HG02981 (cell line): Measurements from ENCODE around the gene ANKRD63.

Source experiments
- ATAC-seq: cut with Tn5 transposase; IDR thresholded peaks from one replicate; pipeline ENCODE4 v1.9.1; 2021; ENCODE audit warnings: mild to moderate bottlenecking, moderate library complexity; ENCODE audit not compliant: unreplicated experiment

The ANKRD63 gene

DNA sequence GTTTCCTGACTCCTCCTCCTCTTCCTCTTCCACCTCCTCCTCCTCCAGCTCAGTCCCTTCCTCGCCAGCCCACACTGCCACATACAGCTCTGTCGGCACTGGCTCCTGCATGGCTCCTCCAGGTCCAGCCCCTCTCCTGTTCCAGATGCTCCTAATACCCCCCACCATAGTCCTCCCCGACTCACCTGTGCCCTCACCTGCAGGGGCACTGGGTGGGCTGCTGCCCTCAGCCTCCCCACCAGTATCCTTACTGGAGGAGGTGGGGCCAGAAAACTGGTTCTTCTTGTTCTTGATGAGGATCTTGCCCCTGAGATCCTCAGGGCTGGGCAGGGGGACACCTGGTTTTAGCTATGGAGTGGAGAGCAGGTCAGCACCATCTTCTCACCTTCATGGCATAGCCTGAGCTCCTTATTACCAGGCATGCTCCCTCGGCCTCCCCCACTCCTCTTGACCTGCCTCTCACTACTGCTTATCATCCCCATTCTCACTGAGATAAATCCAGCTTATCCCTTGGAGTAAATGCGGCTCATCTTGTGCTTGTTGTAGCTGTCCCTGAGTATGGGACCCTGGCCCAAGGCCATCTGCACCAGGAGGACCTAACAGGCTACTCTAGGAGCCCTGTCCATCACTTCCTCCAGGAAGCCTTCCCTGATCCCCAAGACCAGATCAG lies 13.8 kb upstream of the ANKRD63 start:
- ATAC-seq, result no peak

DNA sequence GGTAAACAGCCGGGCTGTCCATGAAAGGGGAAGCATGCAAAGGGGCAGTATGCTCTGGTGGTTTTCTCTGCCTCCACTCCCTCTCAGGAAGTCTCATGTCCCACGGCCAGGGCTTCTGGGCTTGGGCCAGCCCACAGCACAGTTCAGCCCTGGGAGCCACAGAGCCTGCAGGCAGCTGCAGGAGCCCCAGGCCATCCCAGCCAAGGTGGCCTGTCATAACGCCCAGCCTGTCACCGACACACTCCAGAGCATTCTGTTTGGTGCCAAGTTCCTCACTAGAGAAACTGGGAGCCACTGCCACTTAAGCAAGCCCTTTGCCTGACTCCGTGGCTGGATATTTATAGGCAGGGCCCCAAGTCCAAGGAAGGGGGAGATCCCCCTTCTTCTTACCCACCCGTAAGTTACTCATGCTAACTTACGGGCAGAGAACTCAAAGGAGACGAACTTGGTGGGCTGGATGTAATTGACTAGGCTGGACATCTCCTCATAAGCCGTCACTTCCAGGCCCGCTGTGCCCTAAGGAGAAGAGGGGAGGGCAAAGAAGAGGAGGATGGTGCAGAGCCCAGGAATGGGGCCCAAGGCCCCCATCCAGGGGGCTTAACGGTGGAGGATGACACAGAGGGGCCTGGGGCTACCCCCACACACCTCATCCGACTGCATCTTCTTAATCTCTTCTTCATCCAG lies 13.2 kb upstream of the ANKRD63 start:
- no peak for ATAC-seq

DNA sequence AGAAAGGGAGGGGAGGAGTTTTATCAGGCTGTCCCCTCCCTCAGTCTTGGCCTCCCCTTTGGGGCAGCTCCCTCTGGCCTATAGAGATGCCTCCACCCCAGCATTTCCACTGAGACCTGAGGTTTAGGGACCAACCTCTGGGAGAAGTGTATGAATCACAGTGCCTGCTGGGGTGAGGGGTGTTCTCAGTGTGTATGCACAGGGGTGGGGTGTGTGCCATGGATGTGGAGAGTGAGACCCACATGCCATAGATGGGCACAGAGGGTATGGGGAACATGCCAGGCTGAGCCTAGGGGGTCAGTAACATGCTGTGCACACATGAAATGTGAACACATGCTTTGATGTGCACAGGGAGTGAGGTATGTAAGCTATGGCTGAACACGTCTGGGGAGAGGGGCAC lies 12.4 kb upstream of the ANKRD63 start:
- ATAC-seq, result no peak

DNA sequence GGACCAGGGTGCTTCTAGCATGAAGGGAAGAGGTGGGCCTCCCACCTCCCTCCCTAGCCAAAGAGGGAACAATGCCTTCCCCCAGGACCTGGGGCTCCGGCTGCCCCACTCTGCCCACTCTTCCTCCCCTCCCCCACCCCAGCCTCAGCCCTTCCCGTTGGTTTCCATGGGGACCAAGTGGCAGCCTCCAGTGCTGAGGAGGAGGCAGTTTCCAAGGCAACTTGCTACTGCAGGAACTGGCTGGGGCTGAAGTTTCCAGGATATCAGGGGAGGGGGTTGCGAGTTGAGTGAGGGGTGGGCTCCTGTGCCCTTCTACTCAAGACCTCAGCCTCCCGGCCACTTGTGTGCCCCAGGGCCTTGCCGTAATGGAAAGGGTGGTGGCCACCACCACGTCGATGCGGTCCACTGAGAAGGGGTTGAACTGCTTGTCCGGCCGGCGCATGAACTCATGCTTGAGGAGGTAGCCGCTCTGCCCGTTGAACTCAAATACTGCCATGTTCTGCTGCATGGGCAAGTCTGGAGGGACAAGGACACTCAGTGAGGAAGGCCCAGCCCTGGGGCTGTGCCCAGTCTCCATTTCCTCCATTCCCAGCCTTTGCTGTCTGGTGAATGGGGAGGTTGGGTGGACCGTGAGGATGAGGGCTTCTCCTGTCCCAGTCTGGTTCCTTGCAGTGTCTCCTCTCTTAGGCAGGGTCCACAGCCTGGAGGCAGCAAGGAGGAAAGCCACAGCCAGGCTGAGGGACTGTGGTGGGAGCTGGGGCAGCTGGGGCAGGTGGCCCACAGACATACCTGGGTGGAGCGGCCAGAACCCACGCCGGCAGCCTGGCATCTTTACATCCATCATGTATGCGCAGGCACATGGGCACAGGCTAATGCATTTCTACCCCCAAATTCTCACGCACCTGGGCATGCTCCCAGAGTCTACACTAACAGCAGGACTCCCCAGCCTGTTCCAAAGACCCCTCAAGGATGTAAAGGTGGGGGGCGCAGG lies 11.3 kb upstream of the ANKRD63 start:
- ATAC-seq, result no peak

DNA sequence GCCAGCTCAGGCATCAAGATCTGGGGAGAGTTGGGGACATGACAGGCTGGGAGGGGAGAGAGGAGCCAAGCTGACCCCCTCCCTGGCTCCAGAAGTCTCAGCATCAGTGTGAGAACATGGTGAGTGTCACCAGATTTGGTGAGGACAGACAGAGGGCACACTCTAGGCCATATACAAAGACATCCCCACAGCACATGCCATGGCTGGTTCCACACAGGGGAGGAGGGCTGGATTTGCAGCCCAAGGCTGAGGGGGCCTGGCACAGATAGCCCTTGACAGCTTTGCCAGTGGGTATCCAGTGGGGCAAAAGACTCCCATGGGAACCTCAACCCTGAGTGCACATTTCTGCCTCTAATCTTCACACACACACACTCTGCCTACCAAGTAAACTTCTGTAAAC lies 10.1 kb upstream of the ANKRD63 start:
- no peak for ATAC-seq

DNA sequence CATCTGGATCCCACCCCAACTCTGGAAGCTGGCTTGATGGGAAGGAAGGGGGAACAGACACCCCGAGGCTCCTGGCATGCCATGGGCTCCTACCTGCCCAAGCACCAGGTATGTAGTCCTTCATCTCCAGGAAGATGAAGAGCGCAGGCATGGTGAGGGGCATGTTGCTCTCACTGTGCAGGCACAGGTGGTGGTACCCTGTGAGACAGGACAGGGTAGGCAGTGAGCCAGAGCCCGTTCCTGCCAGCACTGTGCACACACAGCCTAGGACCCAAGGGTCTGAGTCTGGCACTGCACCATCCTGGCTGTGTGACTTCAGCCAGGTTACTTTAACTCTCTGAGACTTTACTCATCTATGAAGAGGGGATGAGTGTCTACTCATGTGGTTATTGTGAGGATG lies 9.4 kb upstream of the ANKRD63 start:
- ATAC-seq, result no peak

DNA sequence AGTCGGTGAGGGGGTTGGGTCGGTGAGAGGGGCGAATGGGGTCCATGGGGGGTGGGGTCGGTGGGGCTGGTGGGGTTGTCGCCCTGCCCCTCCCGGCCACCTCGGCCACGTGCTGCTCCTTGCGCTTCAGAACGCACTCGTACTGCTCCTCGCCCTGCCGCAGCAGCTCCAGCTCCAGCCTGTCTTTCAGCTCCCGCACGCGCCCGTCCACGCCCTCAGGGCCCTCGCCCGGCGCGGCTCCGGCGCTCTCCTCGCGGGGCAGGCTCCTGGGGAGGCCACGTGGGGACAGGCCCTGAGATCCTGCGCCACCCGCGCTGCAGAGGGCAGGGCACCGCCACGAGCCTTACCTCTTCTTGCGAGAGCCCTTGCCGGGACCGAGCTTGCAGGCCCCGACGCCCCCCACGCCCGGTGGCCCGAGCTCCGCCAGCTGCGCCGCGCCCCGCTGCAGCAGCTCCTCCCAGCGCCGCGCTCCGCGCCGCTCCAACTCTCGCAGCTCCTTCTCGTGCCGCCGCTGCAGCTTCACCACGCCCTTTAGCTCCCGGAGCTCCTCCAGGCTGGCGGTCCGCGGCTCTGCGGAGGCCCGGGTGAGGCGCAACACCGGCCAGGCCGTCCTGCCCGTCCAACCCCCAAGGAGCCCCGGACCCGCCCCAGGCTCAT lies 8.2 kb upstream of the ANKRD63 start:
- ATAC-seq, result no peak

DNA sequence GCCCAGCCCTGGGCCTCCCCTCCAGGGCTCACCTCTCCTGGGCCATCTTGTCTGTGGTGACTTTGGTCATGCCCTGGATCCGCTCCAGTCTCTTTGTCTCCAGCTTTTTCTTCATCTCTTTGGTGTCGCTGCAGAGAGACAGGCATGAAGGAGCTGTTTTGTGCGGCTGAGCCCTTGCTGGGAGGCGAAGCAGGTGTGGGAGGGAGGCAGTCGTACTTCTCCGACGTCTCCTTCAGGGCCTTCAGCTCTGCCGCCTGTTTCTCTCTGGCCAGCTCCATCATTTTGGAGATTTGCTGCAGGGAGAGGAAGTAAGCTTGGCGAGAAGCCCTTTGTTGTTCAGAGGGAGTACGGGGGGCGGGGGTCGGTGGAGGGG lies 7.7 kb upstream of the ANKRD63 start:
- ATAC-seq, result no peak

DNA sequence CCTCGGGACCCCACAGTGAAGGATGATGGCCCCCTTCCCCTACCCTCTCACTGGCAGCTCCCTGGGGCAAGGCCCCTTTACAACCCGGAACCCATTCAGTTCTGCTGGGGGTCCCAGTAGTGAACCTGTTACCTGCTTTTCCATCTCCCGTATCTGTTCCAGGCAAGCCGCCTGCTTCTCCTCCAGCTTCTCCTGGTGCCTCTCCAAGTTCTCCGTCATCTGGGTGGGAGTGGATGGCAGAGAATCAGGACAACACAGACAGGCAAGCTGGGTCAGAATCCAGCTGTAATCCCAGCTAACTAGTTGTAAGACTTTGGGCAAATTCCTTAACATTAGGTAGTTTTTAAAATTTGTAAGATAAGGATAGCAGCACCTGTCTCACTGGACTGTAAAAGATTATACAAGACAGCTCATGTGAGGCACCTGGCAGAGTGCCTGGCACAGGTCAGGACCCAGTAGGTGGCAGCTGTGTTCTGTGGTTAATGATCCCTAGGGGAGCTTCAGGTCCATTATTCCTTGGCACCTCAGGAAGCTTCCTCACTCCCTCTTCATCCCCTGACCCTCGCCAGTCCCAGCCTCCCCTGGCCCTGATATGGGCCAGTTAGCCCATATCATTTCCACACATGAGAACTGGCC lies 6.4 kb upstream of the ANKRD63 start:
- no peak for ATAC-seq

DNA sequence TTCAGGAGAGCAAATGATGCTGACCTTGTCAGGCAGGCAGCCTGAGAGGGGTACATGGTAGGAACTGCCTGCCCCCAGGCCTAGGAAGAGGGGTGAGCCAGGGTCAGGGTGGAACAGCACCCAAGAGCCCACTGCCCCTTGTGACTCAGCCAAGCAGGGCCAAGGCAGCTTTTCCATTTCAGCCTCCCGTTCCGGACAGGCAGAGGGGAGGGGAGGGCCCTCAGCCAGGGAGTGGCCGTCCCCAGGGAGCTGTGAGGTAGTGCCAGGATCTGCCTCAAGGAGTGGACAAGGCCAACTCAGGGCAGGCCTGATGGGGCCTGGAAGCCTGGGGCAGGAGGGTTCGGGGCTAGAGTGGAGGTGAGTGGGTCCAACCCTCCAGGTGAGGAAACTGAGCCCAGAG lies 5.1 kb upstream of the ANKRD63 start:
- ATAC-seq, result no peak

DNA sequence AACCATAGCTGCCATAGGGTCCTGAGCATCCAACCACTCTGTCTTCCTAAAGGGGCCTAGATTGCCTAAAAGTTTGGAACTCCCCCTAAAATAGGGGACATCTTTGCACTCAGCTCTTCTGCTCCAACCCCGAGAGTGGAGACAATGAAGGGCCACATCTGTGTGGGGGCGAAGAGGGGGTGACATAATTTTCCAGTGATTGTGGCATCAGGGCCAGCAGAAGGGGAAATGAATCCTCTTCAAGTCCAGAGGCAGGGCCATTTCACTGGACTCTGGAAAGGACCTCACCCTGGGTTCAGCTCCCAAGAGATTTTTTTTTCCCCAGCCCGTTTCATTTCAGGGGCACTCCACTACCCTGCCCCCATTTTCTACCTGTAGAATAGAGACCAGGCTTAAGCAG lies 4.6 kb upstream of the ANKRD63 start:
- ATAC-seq, result no peak

DNA sequence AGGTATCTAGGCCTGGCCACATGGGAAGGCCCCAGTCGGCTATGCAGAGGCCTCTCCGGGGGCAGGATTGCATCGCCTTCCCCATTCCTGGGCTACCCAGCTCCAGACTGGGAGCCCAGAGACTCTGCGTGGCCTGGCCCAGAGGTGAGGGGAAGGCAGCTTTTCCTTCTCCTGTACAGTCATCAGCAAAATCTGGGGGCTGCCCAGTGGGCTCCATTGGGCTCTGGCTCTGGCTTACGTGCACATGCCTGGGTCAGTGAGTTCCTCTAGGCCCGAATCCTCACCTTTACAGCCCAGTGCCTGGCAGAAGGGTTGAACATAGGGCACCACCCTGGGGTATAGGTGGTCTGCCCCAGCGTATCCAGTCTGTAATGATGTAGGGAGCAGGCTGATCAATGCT lies 3.9 kb upstream of the ANKRD63 start:
- no peak for ATAC-seq

DNA sequence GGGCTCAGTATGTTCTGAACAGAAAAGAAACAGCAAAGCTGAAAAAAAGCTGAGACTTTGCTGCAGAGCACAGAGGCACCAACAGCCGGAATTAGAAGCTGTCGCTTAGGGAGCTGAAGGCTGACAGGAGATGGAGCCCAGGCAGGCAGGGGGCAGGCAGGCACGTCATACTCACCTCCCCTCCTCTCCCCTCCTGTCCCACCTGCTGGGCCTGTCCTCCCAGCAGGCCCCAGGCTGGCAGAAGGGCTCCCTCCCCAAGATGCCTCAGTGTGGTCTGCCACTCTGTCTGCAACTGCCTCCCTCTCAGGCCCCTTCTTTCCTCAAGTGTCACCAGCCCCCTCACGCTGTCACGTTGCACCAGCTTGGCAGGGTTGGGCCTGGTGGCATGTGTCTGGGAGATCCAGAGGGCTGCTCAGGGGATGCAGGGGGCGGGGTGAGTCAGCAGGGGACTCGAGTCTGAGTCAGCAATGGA lies 3.2 kb upstream of the ANKRD63 start:
- ATAC-seq, result no peak

DNA sequence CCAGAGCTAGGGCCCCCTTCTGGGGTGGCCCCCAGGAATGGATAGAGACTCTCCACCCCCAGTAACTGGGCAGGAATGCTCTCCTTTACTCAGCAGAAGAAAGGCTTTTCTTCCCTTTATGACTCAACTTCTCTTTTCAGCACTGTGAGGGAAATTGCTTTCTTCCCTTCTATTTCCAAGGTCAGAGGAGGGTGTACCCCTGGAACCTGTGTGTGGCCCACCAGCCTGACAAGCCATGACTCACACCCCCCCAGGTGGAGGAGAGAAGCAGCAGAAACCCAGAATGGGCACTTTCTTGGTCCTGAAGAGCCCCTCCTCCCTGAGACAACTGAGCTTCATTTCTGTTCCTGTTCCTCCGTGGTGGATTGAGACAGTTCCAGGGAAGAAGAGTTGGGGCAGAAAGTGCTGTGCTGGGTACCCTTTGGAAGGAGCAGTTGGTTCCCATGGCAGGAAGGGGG lies 2.7 kb upstream of the ANKRD63 start:
- no peak for ATAC-seq

DNA sequence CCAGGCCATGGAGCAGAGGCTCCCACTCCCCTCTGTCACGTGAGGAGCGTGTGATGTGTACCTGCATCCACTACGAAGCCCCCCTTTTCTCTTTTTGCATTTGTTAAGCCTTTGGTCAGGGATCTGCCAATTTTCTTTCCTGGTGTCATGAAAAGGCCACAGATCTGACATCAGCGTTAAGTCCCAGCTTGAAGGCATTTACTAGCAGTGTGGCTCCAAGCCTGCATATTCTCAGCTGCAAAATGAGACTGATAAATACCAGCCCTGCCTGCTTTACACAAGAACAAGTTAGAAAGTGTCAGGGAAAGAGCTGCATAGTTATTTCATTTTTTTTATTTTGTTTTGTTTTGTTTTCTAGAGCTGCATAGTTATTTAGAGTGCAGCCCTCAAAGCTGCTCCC lies 2.3 kb upstream of the ANKRD63 start:
- ATAC-seq, result no peak

DNA sequence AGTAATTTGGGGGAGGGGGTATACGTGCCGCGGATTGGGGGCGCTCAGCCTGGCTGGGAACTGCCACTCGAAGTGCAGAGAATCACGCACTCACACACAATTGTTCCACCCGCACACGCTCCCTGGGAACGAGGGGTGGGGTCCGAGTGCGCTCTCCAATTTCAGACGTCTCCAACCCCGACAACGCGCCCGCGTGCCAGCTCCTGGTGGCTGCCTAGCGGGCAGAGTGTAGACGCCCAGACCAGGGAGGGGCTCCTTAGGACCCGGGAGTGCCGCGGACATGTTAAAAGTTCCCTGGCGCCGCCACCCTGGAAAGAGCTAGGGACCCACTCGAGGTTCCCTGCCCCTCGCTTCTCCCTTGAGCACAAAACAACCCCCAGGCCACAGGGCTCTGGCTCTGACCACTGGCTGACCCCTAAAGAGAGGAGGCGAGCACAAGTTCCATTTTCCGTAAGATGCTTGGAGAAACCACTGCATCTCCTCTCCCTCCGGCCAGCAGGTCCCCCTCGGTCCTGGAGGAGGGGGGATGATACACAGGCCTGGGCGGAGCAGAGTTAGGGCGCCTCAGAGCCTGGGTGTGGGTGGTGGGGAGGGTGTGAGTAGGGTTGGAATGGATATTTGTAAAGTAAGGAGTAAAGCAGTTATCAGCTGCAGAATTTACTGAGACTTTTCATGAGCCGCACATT lies 894 bp upstream of the ANKRD63 start:
- no peak for ATAC-seq

DNA sequence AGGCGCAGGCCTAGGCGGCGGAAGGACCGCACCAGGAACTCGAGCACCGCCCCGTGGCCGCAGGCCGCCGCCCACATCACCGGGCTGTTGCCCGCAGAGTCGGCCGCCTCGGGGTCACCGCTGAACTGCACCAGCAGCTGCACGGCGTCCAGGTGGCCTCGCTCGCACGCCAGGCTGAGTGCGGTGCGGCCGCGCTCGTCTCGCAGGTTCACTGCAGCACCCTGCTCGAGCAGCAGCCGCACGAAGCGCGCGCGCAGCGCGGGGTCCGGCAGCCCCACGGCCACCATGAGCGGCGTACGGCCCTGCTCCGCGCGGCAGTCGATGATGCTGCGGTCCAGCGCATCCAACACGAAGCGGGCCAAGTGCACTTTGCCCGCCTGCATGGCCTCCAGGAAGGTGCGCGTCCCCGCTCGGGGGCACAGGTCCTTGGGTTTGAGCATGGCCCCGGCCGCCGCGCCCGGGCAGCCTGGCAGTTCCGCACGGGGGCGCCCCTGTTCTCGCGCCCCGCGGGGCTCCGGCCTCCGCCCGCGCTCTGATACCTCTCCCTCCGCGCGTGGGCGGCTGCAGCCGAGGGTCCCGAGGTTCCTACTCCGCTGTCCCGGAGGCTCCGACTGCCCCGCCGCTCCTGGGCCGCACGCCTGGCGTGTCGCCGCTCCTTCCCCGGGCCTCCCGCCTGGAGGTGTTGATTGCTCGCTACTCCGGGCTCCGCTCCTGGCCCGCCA lies 556 bp downstream of the ANKRD63 start:
- no peak for ATAC-seq

DNA sequence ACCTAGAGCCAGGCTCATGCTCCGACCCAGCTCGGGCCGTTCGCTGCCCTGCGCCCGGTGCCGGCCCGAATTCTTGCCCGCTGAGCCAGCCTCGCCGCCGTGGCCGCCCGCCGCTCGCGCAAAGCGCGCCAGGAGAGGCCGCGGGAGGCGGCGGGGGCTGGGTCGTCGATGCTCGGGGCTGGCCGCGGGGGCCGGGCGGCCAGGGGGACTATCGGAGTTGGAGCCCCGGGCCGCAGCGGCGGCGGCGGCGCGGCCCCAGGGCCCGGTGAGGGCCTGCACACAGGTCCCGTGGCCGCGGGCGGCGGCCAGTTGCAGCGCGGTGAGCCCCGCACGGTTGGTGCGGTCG lies 1.1 kb downstream of the ANKRD63 start:
- ATAC-seq, result no peak

DNA sequence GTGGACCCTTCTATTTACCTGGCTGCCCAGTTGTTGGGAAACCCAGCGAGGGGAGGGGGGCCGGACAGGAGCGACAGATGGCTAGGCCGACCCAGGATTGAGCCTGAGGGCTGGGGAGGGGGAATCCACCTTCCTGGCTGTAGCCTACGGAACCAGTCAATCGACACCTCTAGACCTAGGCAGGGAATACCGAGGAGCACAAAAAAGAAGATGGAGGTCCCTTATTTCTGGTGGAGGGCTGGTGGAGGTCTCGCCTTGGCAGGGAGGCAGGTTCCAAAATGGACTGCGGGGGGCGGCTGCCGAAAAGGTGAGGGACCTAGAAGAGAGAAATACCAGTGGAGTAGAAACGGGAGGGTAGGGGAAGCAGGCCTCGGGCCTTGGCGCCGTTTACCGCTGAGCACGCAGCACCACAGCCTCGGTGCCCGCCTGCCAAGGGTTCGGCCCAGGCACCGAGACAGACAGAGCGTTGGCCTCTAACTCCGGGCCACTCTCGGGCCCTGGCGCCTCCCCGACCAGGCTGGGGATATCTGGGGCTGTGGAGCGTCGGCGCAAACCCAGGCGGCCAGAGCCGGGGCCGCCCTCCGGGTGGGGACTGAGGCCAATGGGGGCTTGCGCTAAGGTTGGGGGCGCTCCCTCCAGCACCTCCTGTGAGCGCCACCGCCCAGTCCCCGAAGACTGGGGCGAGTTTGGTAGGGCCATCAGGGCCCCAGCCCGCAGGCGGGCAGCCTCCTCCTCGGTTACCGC lies 1.6 kb downstream of the ANKRD63 start:
- ATAC-seq, result no peak
